Measurements from ENCODE around the gene DNAH6.

GRCh38 chr2:84849271-84849952 lies 333.1 kb downstream of the DNAH6 start:
- no peak for TF ChIP-seq HCFC1 (IDR thresholded peaks at IDR 0.05; ENCODE audit: low read depth, low read length)
- TF ChIP-seq, protein P1, sequence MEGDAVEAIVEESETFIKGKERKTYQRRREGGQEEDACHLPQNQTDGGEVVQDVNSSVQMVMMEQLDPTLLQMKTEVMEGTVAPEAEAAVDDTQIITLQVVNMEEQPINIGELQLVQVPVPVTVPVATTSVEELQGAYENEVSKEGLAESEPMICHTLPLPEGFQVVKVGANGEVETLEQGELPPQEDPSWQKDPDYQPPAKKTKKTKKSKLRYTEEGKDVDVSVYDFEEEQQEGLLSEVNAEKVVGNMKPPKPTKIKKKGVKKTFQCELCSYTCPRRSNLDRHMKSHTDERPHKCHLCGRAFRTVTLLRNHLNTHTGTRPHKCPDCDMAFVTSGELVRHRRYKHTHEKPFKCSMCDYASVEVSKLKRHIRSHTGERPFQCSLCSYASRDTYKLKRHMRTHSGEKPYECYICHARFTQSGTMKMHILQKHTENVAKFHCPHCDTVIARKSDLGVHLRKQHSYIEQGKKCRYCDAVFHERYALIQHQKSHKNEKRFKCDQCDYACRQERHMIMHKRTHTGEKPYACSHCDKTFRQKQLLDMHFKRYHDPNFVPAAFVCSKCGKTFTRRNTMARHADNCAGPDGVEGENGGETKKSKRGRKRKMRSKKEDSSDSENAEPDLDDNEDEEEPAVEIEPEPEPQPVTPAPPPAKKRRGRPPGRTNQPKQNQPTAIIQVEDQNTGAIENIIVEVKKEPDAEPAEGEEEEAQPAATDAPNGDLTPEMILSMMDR (CRISPR knock-in tag; IDR thresholded peaks at IDR 0.05) = no peak
- no peak for TF ChIP-seq ELF3 (CRISPR knock-in tag; IDR thresholded peaks at IDR 0.05)
- no peak for TF ChIP-seq MAZ (IDR thresholded peaks at IDR 0.05; ENCODE audit: borderline replicate concordance, low read depth, low read length)
- TF ChIP-seq MAZ (CRISPR knock-in tag; IDR thresholded peaks at IDR 0.05; ENCODE audit: low read depth) = no peak
